ENCODE measurements around the gene PEX16.
"Not testable (repeated sequence)": the region's sequence is repeated elsewhere in the genome, so short reads cannot be mapped to it uniquely, and the experiment has no call there.

The PEX16 gene

DNA sequence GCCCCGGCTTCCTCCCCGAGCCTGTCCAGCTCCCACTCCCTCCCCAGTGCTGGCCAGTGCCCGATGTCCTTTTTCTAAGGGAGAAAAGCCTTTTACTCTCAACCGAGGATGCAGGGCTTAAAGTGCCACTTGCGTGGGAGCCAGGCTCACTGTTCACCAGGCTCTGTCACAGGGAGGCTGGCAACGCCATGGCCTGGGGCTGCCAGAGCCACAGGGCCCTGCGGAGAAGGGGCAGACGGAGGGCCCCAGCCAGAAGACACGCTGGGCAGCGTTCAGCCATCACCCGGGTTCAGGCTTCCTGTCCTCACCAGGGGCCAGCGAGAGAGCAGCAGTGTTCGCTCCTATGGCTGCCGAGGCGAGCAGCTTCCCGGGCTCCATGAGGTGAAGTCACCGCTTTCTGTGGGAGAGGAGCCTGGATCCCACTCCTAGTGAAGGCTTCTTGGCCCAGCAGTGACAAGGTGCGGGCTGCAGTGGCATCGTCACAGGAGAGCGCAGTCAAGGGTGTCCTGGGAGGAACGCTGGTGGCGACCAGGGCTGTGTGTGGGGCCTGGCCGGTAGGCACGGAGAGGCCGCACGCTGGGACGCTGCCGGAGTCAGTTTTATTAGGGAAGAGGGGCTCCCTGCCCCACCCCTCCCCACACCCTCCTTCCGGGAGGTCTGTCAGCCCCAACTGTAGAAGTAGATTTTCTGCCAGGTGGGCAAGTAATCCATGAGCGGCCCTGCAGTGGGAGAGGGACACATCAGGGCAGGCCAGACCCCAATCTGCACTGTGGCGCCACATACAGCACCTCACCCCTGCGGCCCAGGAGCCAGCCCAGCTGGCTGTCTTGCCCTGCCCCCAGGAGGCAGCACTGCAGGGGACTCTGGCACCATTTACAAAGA is 7.8 kb downstream of the PEX16 start:
- H3K27ac ChIP-seq: no peak overlapping the region
- TF ChIP-seq, protein P1, sequence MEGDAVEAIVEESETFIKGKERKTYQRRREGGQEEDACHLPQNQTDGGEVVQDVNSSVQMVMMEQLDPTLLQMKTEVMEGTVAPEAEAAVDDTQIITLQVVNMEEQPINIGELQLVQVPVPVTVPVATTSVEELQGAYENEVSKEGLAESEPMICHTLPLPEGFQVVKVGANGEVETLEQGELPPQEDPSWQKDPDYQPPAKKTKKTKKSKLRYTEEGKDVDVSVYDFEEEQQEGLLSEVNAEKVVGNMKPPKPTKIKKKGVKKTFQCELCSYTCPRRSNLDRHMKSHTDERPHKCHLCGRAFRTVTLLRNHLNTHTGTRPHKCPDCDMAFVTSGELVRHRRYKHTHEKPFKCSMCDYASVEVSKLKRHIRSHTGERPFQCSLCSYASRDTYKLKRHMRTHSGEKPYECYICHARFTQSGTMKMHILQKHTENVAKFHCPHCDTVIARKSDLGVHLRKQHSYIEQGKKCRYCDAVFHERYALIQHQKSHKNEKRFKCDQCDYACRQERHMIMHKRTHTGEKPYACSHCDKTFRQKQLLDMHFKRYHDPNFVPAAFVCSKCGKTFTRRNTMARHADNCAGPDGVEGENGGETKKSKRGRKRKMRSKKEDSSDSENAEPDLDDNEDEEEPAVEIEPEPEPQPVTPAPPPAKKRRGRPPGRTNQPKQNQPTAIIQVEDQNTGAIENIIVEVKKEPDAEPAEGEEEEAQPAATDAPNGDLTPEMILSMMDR (IDR thresholded peaks at IDR 0.05): no peak
- no peak overlapping the region for H3K4me3 ChIP-seq
- DNase-seq (ENCODE audit: low spot score): no peak

DNA sequence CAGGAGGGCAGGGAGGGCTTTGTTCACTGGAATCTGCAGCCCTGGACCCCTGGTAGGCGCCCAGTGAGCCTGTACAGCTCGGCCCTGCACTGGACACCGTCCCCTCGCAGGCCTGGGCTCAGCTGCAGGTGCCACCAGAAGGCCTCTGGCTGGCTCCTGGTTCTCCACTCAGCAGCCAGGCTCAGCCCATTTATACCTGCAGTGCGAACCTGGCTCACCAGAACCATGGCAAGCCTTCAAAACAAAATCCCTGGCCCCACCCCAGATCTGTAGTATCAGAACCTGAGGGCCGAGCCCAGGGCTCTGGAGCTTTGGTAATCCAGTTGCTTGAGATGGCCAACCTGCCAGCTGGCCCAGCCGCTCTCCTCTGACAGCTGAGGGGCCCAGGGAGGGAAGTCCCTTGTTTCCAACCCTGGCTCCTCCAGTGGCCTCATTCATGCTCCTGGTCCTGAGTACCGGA is 9.7 kb downstream of the PEX16 start:
- H3K27ac ChIP-seq: no peak overlapping the region
- DNase-seq (ENCODE audit: low spot score): no peak
- no peak overlapping the region for H3K4me3 ChIP-seq
- TF ChIP-seq, protein P1 (IDR thresholded peaks at IDR 0.05): no peak

DNA sequence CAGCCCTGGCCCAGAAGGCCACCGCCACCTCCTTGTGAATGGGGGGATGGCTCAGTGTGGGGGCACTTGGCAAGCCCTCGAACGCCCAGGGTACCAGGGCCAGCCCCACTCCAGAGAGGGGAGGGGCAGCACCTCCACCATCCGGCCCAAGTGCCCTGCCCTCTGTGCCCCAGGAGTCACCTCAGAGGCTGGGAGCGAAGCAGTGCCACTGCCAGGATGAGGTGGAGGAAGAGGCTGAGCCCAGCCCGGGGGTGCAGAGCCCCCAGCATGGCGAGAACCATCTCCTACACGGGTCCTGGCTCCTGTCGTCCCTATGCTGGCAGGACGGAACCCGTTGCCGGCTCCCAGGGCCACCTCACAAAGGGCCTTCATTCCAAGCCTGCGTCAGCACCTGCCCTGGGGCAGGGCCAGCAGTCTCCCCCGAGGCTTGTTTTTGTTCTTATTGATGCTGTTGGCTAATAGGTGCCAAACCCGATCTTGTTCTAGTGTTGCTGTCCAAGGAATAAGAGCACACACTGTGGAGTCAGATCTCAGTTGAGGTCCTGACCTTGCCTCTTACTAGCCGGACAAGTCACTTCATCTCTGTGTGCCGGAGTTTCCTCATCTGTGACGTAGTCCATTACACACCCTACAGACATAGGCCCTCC is 10.6 kb downstream of the PEX16 start, which contains the start of gene FREY1:
Gene FREY1, minus strand, starts transcription at position 307 of the 647 bp plus-strand sequence. Its CDS starts 26 bp downstream, at position 281.
- H3K4me3 ChIP-seq: no peak within 1 kb of the TSS
- no peak for DNase-seq (ENCODE audit: low spot score)
- TF ChIP-seq, protein P1 (IDR thresholded peaks at IDR 0.05): no peak
- no peak within 1 kb of the TSS for H3K27ac ChIP-seq

DNA sequence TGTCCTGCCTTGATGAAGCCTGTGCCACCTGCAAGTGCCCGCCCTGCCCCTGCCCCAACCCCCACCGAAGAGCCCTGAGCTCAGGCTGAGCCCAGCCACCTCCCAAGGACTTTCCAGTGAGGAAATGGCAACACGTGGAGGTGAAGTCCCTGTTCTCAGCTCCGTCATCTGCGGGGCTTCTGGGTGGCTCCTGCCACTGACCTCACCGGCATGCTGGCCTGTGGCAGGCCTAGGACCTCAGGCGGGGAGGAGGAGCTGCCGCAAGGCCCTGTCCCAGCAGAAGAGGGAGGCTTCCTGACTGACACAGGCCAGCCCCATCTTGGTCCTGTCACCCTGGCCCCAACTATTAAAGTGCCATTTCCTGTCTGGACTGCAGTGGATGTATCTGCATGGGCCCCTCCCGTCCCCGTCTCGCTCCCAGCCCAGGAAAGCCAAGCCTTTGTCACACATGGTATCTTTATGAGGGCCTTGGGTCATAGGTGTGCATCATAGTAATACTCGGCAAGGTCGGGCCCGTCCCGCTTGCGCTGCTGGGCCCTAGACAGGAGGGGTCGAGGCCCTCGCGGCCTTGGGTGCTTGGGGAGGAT is 11.5 kb downstream of the PEX16 start:
- Histone ChIP-seq H3K27ac (no peak overlapping the region), H3K4me3 (no peak overlapping the region)
- TF ChIP-seq, protein P1 (IDR thresholded peaks at IDR 0.05): no peak
- no peak for DNase-seq (ENCODE audit: low spot score)

DNA sequence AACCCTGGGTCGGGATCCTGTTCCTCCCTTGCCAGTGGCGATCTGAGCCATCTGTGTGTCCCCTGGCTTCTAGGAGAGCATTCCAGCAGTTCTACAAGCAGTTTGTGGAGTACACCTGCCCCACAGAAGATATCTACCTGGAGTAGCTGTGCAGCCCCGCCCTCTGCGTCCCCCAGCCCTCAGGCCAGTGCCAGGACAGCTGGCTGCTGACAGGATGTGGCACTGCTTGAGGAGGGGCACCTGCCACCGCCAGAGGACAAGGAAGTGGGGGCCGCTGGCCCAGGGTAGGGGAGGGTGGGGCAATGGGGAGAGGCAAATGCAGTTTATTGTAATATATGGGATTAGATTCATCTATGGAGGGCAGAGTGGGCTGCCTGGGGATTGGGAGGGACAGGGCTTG is 12.1 kb downstream of the PEX16 start:
- not testable (repeated sequence) for H3K4me3 ChIP-seq; DNase-seq (ENCODE audit: low spot score); H3K27ac ChIP-seq

DNA sequence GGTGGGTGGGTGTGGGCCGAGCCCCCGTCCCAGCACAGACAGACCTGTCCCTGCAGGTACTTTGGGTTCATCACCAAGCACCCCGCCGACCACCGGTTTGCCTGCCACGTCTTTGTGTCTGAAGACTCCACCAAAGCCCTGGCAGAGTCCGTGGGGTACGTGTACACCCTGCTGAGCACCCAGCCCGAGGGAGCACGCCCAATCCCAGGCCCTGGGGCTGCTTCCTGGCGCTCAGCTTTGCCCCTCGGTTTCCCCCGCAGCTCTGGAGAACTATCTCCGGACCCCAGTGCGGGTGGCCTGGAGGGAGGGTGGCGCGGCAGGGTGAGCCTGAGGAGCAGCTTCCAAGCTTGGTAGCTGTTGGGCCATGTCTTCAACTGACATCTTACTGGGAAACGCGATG is 12.6 kb downstream of the PEX16 start:
- TF ChIP-seq, protein P1 (IDR thresholded peaks at IDR 0.05): no peak
- DNase-seq (ENCODE audit: low spot score): no peak
- Histone ChIP-seq H3K4me3 (no peak overlapping the region), H3K27ac (no peak overlapping the region)

DNA sequence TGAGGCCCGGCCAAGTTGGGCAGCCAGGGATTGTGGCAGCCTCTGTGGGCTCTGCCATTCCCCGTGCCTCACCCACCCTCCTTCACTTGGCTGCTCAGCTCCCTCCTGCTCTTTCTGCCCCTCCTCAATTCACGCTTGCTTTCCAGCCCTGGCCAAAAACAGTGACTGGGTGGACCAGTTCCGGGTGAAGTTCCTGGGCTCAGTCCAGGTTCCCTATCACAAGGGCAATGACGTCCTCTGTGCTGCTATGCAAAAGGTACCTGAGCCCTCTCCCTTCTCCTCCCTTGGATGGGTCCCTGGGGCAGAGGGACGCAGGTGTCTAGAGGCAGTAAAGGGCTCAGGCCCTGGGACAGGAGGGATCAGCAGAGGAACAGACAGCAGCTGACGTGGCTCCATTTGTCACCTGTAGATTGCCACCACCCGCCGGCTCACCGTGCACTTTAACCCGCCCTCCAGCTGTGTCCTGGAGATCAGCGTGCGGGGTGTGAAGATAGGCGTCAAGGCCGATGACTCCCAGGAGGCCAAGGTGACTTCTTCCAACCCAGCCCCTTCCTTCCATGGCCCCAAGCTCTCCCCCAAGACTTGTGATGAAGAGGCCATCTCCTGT is 13.3 kb downstream of the PEX16 start:
- TF ChIP-seq, protein P1 (IDR thresholded peaks at IDR 0.05): no peak
- Histone ChIP-seq H3K27ac (no peak overlapping the region), H3K4me3 (no peak overlapping the region)
- no peak for DNase-seq (ENCODE audit: low spot score)

All from coronary artery (tissue), 2 donors.